ENCODE results near the gene SLC38A10. TPM values are rescaled to one million over a fixed set of nuclear protein-coding genes. Genes with fewer than 3 reads are reported as not detected.

SLC38A10 gene
- total and polyA plus RNA-seq, 10 of the 15 experiments (the other 5 are each of a cell fraction or from before 2014, with no cell fraction given), result 0.52 to 67.9 (median 22.1) TPM

DNA sequence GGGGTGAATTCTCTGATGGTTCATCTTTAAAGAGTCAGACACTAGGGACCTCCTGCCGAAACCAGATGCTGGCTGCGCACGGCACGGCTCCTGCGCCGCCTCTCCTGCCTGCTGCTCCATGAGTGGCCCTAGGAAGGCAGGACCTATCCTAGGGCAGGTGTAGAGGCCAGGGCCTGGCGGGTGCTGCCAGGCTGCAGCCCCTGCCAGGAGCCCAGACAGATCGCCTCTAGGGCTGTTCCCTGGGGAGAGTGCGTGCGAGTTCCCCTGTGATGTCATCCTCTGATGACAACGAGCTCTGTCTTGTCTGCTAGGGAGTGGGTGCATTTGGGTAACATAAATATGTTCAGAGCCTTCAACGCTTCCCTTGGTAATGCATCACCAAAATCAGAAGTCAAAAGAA is 23.9 kb downstream of the SLC38A10 start:
- POLR2A ChIA-PET, result no interaction called here
- no peak overlapping the region for H3K4me3 ChIP-seq
- TF ChIP-seq DPF2 (IDR thresholded peaks at IDR 0.05) (no peak), CREM (IDR thresholded peaks at IDR 0.05; ENCODE audit: low read depth) (no peak), ZNF24 (IDR thresholded peaks at IDR 0.05) (no peak), ZNF217 (IDR thresholded peaks at IDR 0.05) (no peak), TCF12 (IDR thresholded peaks at IDR 0.05; ENCODE audit: low read depth, low read length) (no peak)
- TF ChIP-seq, protein P1, sequence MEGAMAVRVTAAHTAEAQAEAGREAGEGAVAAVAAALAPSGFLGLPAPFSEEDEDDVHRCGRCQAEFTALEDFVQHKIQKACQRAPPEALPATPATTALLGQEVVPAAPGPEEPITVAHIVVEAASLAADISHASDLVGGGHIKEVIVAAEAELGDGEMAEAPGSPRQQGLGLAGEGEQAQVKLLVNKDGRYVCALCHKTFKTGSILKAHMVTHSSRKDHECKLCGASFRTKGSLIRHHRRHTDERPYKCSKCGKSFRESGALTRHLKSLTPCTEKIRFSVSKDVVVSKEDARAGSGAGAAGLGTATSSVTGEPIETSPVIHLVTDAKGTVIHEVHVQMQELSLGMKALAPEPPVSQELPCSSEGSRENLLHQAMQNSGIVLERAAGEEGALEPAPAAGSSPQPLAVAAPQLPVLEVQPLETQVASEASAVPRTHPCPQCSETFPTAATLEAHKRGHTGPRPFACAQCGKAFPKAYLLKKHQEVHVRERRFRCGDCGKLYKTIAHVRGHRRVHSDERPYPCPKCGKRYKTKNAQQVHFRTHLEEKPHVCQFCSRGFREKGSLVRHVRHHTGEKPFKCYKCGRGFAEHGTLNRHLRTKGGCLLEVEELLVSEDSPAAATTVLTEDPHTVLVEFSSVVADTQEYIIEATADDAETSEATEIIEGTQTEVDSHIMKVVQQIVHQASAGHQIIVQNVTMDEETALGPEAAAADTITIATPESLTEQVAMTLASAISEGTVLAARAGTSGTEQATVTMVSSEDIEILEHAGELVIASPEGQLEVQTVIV (IDR thresholded peaks at IDR 0.05; ENCODE audit: borderline replicate concordance, partially characterized antibody), result no peak
- TF ChIP-seq, protein P2, sequence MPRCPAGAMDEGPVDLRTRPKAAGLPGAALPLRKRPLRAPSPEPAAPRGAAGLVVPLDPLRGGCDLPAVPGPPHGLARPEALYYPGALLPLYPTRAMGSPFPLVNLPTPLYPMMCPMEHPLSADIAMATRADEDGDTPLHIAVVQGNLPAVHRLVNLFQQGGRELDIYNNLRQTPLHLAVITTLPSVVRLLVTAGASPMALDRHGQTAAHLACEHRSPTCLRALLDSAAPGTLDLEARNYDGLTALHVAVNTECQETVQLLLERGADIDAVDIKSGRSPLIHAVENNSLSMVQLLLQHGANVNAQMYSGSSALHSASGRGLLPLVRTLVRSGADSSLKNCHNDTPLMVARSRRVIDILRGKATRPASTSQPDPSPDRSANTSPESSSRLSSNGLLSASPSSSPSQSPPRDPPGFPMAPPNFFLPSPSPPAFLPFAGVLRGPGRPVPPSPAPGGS (IDR thresholded peaks at IDR 0.05; ENCODE audit: borderline replicate concordance, insufficient read depth, low read depth, low read length, poor library complexity, severe bottlenecking), result no peak

More for the DNA sequence above, 23.9 kb downstream of the SLC38A10 start:
- no peak for DNase-seq (ENCODE audit: low read depth, low spot score)
- Histone ChIP-seq H4K20me1 (ENCODE audit: control insufficient read depth, insufficient read depth) (no peaks in the 10 kb centered on the region), H3K9ac (ENCODE audit: control insufficient read depth, insufficient read depth, low read length) (no peak overlapping the region), H2AFZ (ENCODE audit: control insufficient read depth, low read depth, low read length) (no peak overlapping the region), H3K79me2 (ENCODE audit: control insufficient read depth, insufficient read depth, low read length) (no peaks in the 10 kb centered on the region), H3K36me3 (ENCODE audit: control insufficient read depth in 2 of 2, insufficient read depth in 2 of 2, low read length in 1 of 2) (peaks cover 11 to 17% of the 10 kb centered on the region in 2 experiments), H3K27ac (ENCODE audit: control insufficient read depth, insufficient read depth) (no peak overlapping the region), H3K9me3 (replicated peaks; ENCODE audit: control insufficient read depth, insufficient read depth, low read length) (no peaks in the 10 kb centered on the region), H3K4me2 (ENCODE audit: control insufficient read depth, insufficient read depth) (no peak overlapping the region), H3K27me3 (replicated peaks in 1 of 2; ENCODE audit: control insufficient read depth in 2 of 2, insufficient read depth in 2 of 2, low read length in 1 of 2) (no peaks in the 10 kb centered on the region), H3K4me1 (ENCODE audit: control insufficient read depth, insufficient read depth, low read length) (no peaks in the 10 kb centered on the region)
- no peak for FAIRE-seq
- BruUV-seq (replicated peaks), result no TSS peak
- ChIA-PET CTCF (interaction anchor here (0.8 kb wide), 1 partner anchor 24 kb away, joined by 3 read pairs; the partner anchor contains the start of gene SLC38A10), RAD21 (ENCODE audit: unreplicated experiment) (interaction anchor here (0.9 kb wide), 1 partner anchor 14 kb away, joined by 5 read pairs; no protein-coding TSS in a partner anchor), SMC1A (ENCODE audit: uncharacterized antibody, unreplicated experiment) (no interaction called here)
- no peak for ATAC-seq
- 89% methylated on average over 12 of the region's 12 CpGs for WGBS (ENCODE audit: insufficient coverage, insufficient replicate concordance, low lambda C conversion rate, missing lambda C conversion rate)
- intact Hi-C loops (cut with micrococcal nuclease; ENCODE audit: unreplicated experiment) (no loop called here), in situ Hi-C loops (cut with MboI) (no loop called here)
